Gastrocnemius medialis (tissue), 4 donors: ENCODE results near the gene ECM2. TPM values are rescaled to one million over a fixed set of nuclear protein-coding genes. Genes with fewer than 3 reads are reported as not detected.

Source experiments
- ATAC-seq, 2 donors: fragments of 150-250 bp; one replicate each; pipeline ENCODE4 v1.9.1; 2016
- DNase-seq, 2 donors: peaks; one replicate each; pipeline ENCODE4 v3.0.0-alpha.2; 2019
- H3K27ac ChIP-seq, 4 donors: fragments of 200-600 bp; sonication (generic); 1 replicate in 1 of 4; 2 replicates in 3 of 4; pipeline ENCODE4 v1.5.1; 2016 to 2018; ENCODE audit warnings: mild to moderate bottlenecking in 2 of 4, moderate library complexity in 1 of 4
- H3K27me3 ChIP-seq, 3 donors: fragments of 200-600 bp; sonication (generic) in 2 of 3; 1 replicate in 1 of 3; 2 replicates in 2 of 3; pipeline versions ENCODE4 v1.5.1 to v1.6.0; 2016 to 2019; ENCODE audit warnings: mild to moderate bottlenecking in 1 of 3, moderate library complexity in 1 of 3
- H3K36me3 ChIP-seq, 2 donors: fragments of 200-600 bp; sonication (generic) in 1 of 2; one replicate each; pipeline ENCODE4 v1.5.1; 2017 to 2018
- H3K4me1 ChIP-seq, 2 donors: fragments of 200-600 bp; sonication (generic) in 1 of 2; one replicate each; pipeline ENCODE4 v1.5.1; 2016 to 2017; ENCODE audit warnings: mild to moderate bottlenecking in 2 of 2
- H3K4me3 ChIP-seq, 4 donors: fragments of 200-600 bp; sonication (generic) in 3 of 4; 1 replicate in 1 of 4; 2 replicates in 3 of 4; pipeline ENCODE4 v1.5.1; 2016 to 2019; ENCODE audit warnings: mild to moderate bottlenecking in 2 of 4
- H3K9me3 ChIP-seq, 3 donors: fragments of 200-600 bp; sonication (generic) in 2 of 3; 1 replicate in 1 of 3; 2 replicates in 2 of 3; pipeline ENCODE4 v1.5.1; 2016 to 2019
- POLR2A ChIP-seq, 2 donors: fragments of 450-650 bp; IDR thresholded peaks; one replicate each; pipeline ENCODE4 v1.6.1; 2017; ENCODE audit warnings: antibody characterized with exemption in 2 of 2, mild to moderate bottlenecking in 2 of 2, moderate library complexity in 2 of 2
- in situ Hi-C, 4 donors: fragments of 200-750 bp; cut with MboI; loops; one replicate each; pipeline versions ENCODE4 v1.15.0 to v1.8.0; 2017; ENCODE audit warnings: low sequenced_read_pairs in 4 of 4
- intact Hi-C: fragments of 100-400 bp; cut with DNase I; formaldehyde crosslinking; loops from one replicate; pipeline ENCODE4 v1.15.1; 2023; ENCODE audit warnings: low total_unique reads
- total RNA-seq, 4 donors: library from RNA; depleted of rRNA; stranded (reverse); fragments of >200 nt; gene quantifications; one replicate each; pipeline versions ENCODE4 v1.1.0 to v1.2.3, GENCODE V29; 2016
- TF ChIP-seq, protein P1 (sequence below), 5 experiments: fragments of 450-650 bp in 3 of 5; fragments of 200-600 bp in 2 of 5; sonication (generic) in 2 of 5; IDR thresholded peaks in 4 of 5; conservative IDR thresholded peaks in 1 of 5; 1 replicate in 4 of 5; 2 replicates in 1 of 5; pipeline ENCODE4 v1.5.1; 2016 to 2019; ENCODE audit warnings: antibody characterized with exemption in 5 of 5, mild to moderate bottlenecking in 3 of 5, moderate library complexity in 3 of 5

Gene ECM2
- total RNA-seq, 4 donors from 2014 or later, result 1.5 to 9.7 (median 3.9) TPM

DNA sequence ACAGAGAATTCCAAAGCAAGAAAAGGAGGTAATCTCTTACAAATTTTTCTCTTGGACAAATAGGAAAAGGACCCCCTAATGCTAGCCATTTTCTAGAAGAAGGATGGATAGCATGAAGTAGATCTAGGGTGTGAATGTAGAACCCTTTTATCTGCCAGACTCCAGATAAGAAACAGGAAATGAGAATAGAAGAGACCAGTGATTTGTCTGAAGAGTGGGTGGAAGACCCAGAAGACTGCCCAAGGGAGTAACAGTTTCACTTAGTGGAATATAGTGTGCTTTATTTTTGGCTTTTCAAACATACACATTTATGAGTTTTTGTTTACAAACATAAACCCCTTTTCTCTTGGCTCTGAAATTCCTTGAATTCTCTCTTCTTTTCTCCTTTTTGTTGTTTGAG lies 25.0 kb downstream of the ECM2 start:
- H3K4me3 ChIP-seq, result no peak overlapping the region
- DNase-seq, result no peak
- no peaks in the 10 kb centered on the region for H3K27me3 ChIP-seq
- H3K27ac ChIP-seq, result no peak overlapping the region
- H3K4me1 ChIP-seq, result peaks cover 3 to 5% of the 10 kb centered on the region in 2 donors
- no peaks in the 10 kb centered on the region for H3K36me3 ChIP-seq
- in situ Hi-C loops, result loop anchor here in 1 of 4 donors (25.0 kb wide), 1 partner anchor 102 kb away; no protein-coding TSS in a partner anchor
- TF ChIP-seq, protein P1, sequence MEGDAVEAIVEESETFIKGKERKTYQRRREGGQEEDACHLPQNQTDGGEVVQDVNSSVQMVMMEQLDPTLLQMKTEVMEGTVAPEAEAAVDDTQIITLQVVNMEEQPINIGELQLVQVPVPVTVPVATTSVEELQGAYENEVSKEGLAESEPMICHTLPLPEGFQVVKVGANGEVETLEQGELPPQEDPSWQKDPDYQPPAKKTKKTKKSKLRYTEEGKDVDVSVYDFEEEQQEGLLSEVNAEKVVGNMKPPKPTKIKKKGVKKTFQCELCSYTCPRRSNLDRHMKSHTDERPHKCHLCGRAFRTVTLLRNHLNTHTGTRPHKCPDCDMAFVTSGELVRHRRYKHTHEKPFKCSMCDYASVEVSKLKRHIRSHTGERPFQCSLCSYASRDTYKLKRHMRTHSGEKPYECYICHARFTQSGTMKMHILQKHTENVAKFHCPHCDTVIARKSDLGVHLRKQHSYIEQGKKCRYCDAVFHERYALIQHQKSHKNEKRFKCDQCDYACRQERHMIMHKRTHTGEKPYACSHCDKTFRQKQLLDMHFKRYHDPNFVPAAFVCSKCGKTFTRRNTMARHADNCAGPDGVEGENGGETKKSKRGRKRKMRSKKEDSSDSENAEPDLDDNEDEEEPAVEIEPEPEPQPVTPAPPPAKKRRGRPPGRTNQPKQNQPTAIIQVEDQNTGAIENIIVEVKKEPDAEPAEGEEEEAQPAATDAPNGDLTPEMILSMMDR (IDR thresholded peaks at IDR 0.05 in 4 of 5, conservative IDR thresholded peaks at IDR 0.05 in 1 of 5), result no peak
- no peak for TF ChIP-seq POLR2A (IDR thresholded peaks at IDR 0.05)
- intact Hi-C loops, result no loop called here
- ATAC-seq, result no peak
- H3K9me3 ChIP-seq, result no peaks in the 10 kb centered on the region

DNA sequence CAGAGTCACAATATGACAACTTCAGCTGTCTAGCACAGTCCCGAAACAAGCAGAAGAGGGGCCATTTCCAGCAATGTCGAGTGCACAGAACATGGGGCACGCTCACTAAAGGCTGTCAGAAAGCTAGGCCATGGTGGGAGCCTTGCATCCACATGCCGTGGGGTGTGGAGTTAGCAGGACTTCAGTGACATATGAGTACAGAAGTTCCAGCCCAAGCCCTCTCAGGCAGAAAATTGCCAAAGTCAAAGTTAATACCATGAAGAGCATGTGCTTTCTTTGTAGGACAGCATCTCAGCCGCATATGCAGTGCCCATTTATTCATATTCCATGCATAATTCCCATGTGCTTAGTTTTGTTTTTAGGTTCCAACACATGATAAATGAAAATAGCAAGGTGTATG lies 26.7 kb downstream of the ECM2 start:
- peaks cover 5% of the 10 kb centered on the region in 2 donors for H3K4me1 ChIP-seq
- no peak overlapping the region for H3K4me3 ChIP-seq
- DNase-seq (no peak), ATAC-seq (no peak)
- no peaks in the 10 kb centered on the region for H3K36me3 ChIP-seq
- in situ Hi-C loops, result loop anchor here in 1 of 4 donors (25.0 kb wide), 1 partner anchor 103 kb away; no protein-coding TSS in a partner anchor
- no peak for TF ChIP-seq POLR2A (IDR thresholded peaks at IDR 0.05)
- TF ChIP-seq, protein P1 (IDR thresholded peaks at IDR 0.05 in 4 of 5, conservative IDR thresholded peaks at IDR 0.05 in 1 of 5), result no peak
- no peaks in the 10 kb centered on the region for H3K27me3 ChIP-seq
- intact Hi-C loops, result loop anchor here (10.0 kb wide), 1 partner anchor 126 kb away; no protein-coding TSS in a partner anchor
- no peak overlapping the region for H3K27ac ChIP-seq
- H3K9me3 ChIP-seq, result no peaks in the 10 kb centered on the region

DNA sequence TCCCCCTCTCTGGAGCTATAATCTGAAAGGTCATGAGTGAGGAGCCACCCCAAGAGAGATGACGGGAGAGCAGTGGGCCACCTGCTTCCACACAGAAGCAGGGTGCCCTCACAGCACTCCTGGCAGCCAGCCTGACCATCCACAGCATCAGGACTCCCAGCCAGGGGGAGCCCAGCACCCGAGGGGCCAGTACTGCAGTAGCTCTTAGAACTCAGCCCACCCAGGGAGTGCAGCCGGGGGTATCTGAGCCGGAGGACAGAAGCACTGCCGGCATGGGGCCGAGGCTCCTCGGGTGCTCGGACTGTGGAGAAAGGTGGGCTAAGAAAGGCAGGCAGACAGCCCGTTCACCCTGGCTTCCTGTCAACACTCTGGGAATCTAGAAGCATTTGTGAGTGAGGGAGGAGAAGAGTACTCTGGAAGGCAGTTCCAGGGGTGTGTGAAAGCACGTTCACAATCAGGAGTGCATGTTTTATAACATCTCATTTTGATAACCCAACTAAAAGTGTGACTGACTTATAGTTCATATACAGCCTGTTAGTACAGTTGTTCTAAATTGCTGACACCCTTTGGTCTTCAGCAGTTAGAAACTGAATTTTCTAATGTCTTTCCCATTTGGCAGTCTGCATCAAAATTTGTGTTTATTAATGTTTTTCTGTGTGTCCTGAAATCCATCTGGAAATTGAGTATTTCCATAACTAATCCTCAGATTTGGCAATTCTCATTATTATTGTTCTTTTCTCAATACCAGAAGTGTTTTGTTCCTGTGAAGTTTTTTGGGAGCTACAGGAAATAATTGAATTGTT lies 27.6 kb downstream of the ECM2 start:
- peak overlapping the region in 3 of 4 donors; percentile 6 to 18 (median 16) for H3K27ac ChIP-seq
- H3K9me3 ChIP-seq, result no peaks in the 10 kb centered on the region
- H3K4me3 ChIP-seq, result no peak overlapping the region
- DNase-seq, result no peak
- no peak for ATAC-seq
- H3K4me1 ChIP-seq, result peaks cover 5% of the 10 kb centered on the region in 2 donors
- intact Hi-C loops, result loop anchor here (10.0 kb wide), 1 partner anchor 127 kb away; no protein-coding TSS in a partner anchor
- in situ Hi-C loops, result loop anchor here in 1 of 4 donors (25.0 kb wide), 1 partner anchor 104 kb away; no protein-coding TSS in a partner anchor
- H3K36me3 ChIP-seq, result no peaks in the 10 kb centered on the region
- no peaks in the 10 kb centered on the region for H3K27me3 ChIP-seq
- TF ChIP-seq, protein P1 (IDR thresholded peaks at IDR 0.05 in 4 of 5, conservative IDR thresholded peaks at IDR 0.05 in 1 of 5), result no peak
- TF ChIP-seq POLR2A (IDR thresholded peaks at IDR 0.05), result no peak

DNA sequence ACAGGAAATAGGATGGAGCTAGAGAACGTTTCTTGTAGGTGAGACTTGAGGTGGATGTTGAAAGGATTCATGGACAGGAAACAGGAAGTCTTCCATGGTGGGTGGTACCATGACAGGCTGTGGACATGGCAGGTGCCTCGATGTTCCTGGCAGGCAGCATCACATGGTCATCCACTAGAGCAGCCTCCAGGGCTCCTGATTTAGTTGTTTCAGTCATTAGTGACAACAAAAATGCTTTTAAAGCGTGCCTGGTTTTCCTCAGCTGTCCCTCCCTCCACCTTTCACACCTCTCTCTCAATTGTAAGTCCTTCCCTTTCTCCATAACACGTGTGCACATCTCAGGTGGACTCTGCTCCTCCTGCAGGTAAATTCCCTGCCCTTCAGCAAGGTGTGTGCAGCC lies 28.3 kb downstream of the ECM2 start:
- ATAC-seq, result no peak
- intact Hi-C loops, result loop anchor here (10.0 kb wide), 1 partner anchor 127 kb away; no protein-coding TSS in a partner anchor
- no peak for TF ChIP-seq POLR2A (IDR thresholded peaks at IDR 0.05)
- TF ChIP-seq, protein P1 (IDR thresholded peaks at IDR 0.05 in 4 of 5, conservative IDR thresholded peaks at IDR 0.05 in 1 of 5), result no peak
- in situ Hi-C loops, result loop anchor here in 1 of 4 donors (25.0 kb wide), 1 partner anchor 105 kb away; no protein-coding TSS in a partner anchor
- Histone ChIP-seq H3K4me1 (peaks cover 5% of the 10 kb centered on the region in 2 donors), H3K27ac (peak overlapping the region in 1 of 4 donors; percentile 18), H3K27me3 (no peaks in the 10 kb centered on the region), H3K36me3 (no peaks in the 10 kb centered on the region), H3K9me3 (no peaks in the 10 kb centered on the region), H3K4me3 (no peak overlapping the region)
- no peak for DNase-seq
